DND-41 (cell line): ENCODE measurements around the gene PSG4.
"Not testable (repeated sequence)": the region's sequence is repeated elsewhere in the genome, so short reads cannot be mapped to it uniquely, and the experiment has no call there.

Experiments
- ATAC-seq: fragments of 200-7000 bp; cut with Tn5 transposase; 3 replicates; pipeline ENCODE4 v1.9.1; 2021; ENCODE audit warnings: low read depth; ENCODE audit not compliant: insufficient read depth
- DNase-seq: peaks from one replicate; pipeline ENCODE4 v3.0.0-alpha.2; 2020
- H2AFZ ChIP-seq: 2 replicates; pipeline ENCODE4 v1.6.0; 2012; ENCODE audit warnings: low read depth, low read length
- H3K27ac ChIP-seq: 2 replicates; pipeline ENCODE4 v1.5.1; 2012; ENCODE audit warnings: low read length, inconsistent platforms
- H3K27me3 ChIP-seq: fragments of 200-600 bp; sonication (generic); 2 replicates; pipeline ENCODE4 v1.6.0; 2012; ENCODE audit warnings: low read length, mild to moderate bottlenecking, inconsistent platforms; ENCODE audit not compliant: insufficient read depth, poor library complexity
- H3K36me3 ChIP-seq: 2 replicates; pipeline ENCODE4 v1.5.1; 2012; ENCODE audit warnings: low read length, inconsistent platforms; ENCODE audit not compliant: insufficient read depth
- H3K4me1 ChIP-seq: 2 replicates; pipeline ENCODE4 v1.5.1; 2012; ENCODE audit warnings: mild to moderate bottlenecking, low read length; ENCODE audit not compliant: insufficient read depth
- H3K4me2 ChIP-seq: 2 replicates; pipeline ENCODE4 v1.6.0; 2012; ENCODE audit warnings: mild to moderate bottlenecking, moderate library complexity, low read length, inconsistent platforms; ENCODE audit not compliant: insufficient read depth
- H3K4me3 ChIP-seq, 2 experiments: fragments of 200-600 bp in 1 of 2; shearing (Covaris generic) in 1 of 2; 2 replicates each; pipeline ENCODE4 v1.5.1; 2012 to 2016; ENCODE audit warnings: inconsistent platforms in 2 of 2, low read length in 2 of 2, mild to moderate bottlenecking in 2 of 2, low read depth in 1 of 2, moderate library complexity in 1 of 2
- H3K79me2 ChIP-seq: 2 replicates; pipeline ENCODE4 v1.6.0; 2012; ENCODE audit warnings: low read length, inconsistent platforms; ENCODE audit not compliant: insufficient read depth
- H3K9ac ChIP-seq: 2 replicates; pipeline ENCODE4 v1.6.0; 2012; ENCODE audit warnings: low read depth, mild to moderate bottlenecking, inconsistent platforms, low read length, moderate library complexity
- H3K9me3 ChIP-seq: 2 replicates; pipeline ENCODE4 v1.5.1; 2012; ENCODE audit warnings: low read length, moderate library complexity, mild to moderate bottlenecking, inconsistent platforms; ENCODE audit not compliant: insufficient read depth, severe bottlenecking
- H4K20me1 ChIP-seq: 2 replicates; pipeline ENCODE4 v1.6.0; 2012; ENCODE audit warnings: low read length; ENCODE audit not compliant: insufficient read depth
- CTCF ChIP-seq: IDR thresholded peaks from 2 replicates; pipeline ENCODE4 v1.5.1; 2012; ENCODE audit warnings: borderline replicate concordance, low read length, moderate library complexity, mild to moderate bottlenecking; ENCODE audit not compliant: poor library complexity, severe bottlenecking; ENCODE audit errors: extremely low read depth
- EZH2 ChIP-seq: IDR thresholded peaks from 3 replicates; pipeline ENCODE4 v1.6.1; 2012; ENCODE audit warnings: borderline replicate concordance, low read depth, mild to moderate bottlenecking, moderate library complexity, low read length, inconsistent platforms; ENCODE audit not compliant: severe bottlenecking

The PSG4 gene

GRCh38 chr19:43219136-43219535, 13.7 kb upstream of the PSG4 start:
- not testable (repeated sequence) for H2AFZ ChIP-seq, H3K9me3 ChIP-seq, ATAC-seq, H3K4me1 ChIP-seq, H3K79me2 ChIP-seq, H3K27me3 ChIP-seq, H4K20me1 ChIP-seq, H3K9ac ChIP-seq, H3K4me2 ChIP-seq, DNase-seq, H3K4me3 ChIP-seq, H3K27ac ChIP-seq, H3K36me3 ChIP-seq

GRCh38 chr19:43215881-43216280, 10.4 kb upstream of the PSG4 start:
- not testable (repeated sequence) for H3K79me2 ChIP-seq, DNase-seq, H3K9ac ChIP-seq, H3K36me3 ChIP-seq, H3K27me3 ChIP-seq, H3K4me1 ChIP-seq, H3K4me3 ChIP-seq, ATAC-seq, H3K4me2 ChIP-seq, H3K27ac ChIP-seq, H2AFZ ChIP-seq, H4K20me1 ChIP-seq, H3K9me3 ChIP-seq

- Histone ChIP-seq H3K4me2 (no peak overlapping the region), H3K36me3 (no peaks in the 10 kb centered on the region), H3K4me3 (no peak overlapping the region), H3K9me3 (no peaks in the 10 kb centered on the region), H3K27me3 (no peaks in the 10 kb centered on the region), H4K20me1 (no peaks in the 10 kb centered on the region), H3K9ac (no peak overlapping the region), H3K79me2 (no peaks in the 10 kb centered on the region), H2AFZ (no peak overlapping the region), H3K27ac (no peak overlapping the region), H3K4me1 (no peaks in the 10 kb centered on the region)
- ATAC-seq (no peak), DNase-seq (no peak)
- TF ChIP-seq CTCF (no peak), EZH2 (no peak)
Measured at GRCh38 chr19:43207991-43208390, 2.6 kb upstream of the PSG4 start.

GRCh38 chr19:43207174-43207573, 1.7 kb upstream of the PSG4 start:
- not testable (repeated sequence) for ATAC-seq, H3K27ac ChIP-seq

GRCh38 chr19:43203611-43204010, 1.8 kb downstream of the PSG4 start:
- H2AFZ ChIP-seq, H3K4me2 ChIP-seq, H3K27me3 ChIP-seq, H3K4me3 ChIP-seq, H3K9ac ChIP-seq, DNase-seq, H3K27ac ChIP-seq, H3K79me2 ChIP-seq, H3K9me3 ChIP-seq, H3K4me1 ChIP-seq, ATAC-seq, H3K36me3 ChIP-seq, H4K20me1 ChIP-seq: not testable (repeated sequence)

More at GRCh38 chr19:43207174-43207573, 1.7 kb upstream of the PSG4 start:
- H3K27me3 ChIP-seq, H3K4me1 ChIP-seq, H3K4me2 ChIP-seq, H3K9ac ChIP-seq, H3K79me2 ChIP-seq, H3K4me3 ChIP-seq, H2AFZ ChIP-seq, H3K9me3 ChIP-seq, H4K20me1 ChIP-seq, H3K36me3 ChIP-seq: not testable (repeated sequence)
- peak; percentile 69 for TF ChIP-seq CTCF
- DNase-seq = peak; percentile 26

- H3K4me1 ChIP-seq, H2AFZ ChIP-seq, H3K27ac ChIP-seq, ATAC-seq, H3K9me3 ChIP-seq, H3K36me3 ChIP-seq, H3K9ac ChIP-seq, H3K4me2 ChIP-seq, H3K27me3 ChIP-seq, DNase-seq, H3K4me3 ChIP-seq, H4K20me1 ChIP-seq, H3K79me2 ChIP-seq: not testable (repeated sequence)
Measured at GRCh38 chr19:43201891-43202290, 3.5 kb downstream of the PSG4 start.

GRCh38 chr19:43201337-43201801, 4.1 kb downstream of the PSG4 start:
- not testable (repeated sequence) for H3K27ac ChIP-seq

More at GRCh38 chr19:43201337-43201801, 4.1 kb downstream of the PSG4 start:
- H3K9ac ChIP-seq, H3K4me1 ChIP-seq, H2AFZ ChIP-seq, DNase-seq, H4K20me1 ChIP-seq, H3K79me2 ChIP-seq, H3K36me3 ChIP-seq, H3K4me2 ChIP-seq, H3K4me3 ChIP-seq, H3K27me3 ChIP-seq, H3K9me3 ChIP-seq, ATAC-seq: not testable (repeated sequence)
